ENCODE measurements around the gene BDH1.

Gene BDH1

DNA sequence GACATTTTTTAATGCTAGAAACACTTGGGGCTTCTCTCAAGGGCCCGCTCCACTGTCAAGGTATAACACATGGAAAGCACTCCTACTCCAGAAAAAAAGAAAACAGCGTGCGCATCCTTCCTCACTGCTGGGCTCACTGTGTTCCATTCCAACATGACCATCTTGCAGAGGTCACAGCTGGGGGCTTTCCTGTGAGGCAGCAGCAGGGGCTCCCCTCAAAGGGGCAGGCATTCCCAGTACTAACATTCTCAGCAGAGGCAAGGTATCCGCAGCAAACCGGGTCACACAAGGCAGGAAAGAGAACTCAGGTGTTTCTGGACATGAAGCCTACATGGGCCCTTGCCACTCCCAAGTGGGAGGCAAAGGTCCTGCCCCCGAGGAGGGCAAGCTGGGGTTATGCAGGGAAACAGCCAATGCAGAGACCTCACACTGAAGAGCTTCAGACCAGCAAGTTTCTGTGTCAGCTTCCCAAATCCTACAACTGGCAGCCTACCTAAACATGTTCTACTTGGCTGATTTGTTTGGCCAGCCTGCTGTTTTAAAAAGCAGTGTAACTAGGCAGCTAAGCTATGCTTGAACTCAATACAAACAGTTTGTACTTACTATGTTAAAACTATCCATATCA lies 6.4 kb downstream of the BDH1 start:
- H3K9me3 ChIP-seq, result no peaks in the 10 kb centered on the region
- TF ChIP-seq, protein P1, sequence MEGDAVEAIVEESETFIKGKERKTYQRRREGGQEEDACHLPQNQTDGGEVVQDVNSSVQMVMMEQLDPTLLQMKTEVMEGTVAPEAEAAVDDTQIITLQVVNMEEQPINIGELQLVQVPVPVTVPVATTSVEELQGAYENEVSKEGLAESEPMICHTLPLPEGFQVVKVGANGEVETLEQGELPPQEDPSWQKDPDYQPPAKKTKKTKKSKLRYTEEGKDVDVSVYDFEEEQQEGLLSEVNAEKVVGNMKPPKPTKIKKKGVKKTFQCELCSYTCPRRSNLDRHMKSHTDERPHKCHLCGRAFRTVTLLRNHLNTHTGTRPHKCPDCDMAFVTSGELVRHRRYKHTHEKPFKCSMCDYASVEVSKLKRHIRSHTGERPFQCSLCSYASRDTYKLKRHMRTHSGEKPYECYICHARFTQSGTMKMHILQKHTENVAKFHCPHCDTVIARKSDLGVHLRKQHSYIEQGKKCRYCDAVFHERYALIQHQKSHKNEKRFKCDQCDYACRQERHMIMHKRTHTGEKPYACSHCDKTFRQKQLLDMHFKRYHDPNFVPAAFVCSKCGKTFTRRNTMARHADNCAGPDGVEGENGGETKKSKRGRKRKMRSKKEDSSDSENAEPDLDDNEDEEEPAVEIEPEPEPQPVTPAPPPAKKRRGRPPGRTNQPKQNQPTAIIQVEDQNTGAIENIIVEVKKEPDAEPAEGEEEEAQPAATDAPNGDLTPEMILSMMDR (IDR thresholded peaks at IDR 0.05), result no peak
- peaks cover 0 to 13% (median 3%) of the 10 kb centered on the region in 4 donors for H3K4me1 ChIP-seq
- peaks cover 0 to 10% (median 0%) of the 10 kb centered on the region in 3 donors for H3K36me3 ChIP-seq
- no peak overlapping the region for H3K4me3 ChIP-seq
- H3K27me3 ChIP-seq, result no peaks in the 10 kb centered on the region
- DNase-seq, result no peak
- no peak overlapping the region for H3K27ac ChIP-seq
- intact Hi-C loops (cut with DNase I; ENCODE audit: low total_unique reads), result no loop called here

DNA sequence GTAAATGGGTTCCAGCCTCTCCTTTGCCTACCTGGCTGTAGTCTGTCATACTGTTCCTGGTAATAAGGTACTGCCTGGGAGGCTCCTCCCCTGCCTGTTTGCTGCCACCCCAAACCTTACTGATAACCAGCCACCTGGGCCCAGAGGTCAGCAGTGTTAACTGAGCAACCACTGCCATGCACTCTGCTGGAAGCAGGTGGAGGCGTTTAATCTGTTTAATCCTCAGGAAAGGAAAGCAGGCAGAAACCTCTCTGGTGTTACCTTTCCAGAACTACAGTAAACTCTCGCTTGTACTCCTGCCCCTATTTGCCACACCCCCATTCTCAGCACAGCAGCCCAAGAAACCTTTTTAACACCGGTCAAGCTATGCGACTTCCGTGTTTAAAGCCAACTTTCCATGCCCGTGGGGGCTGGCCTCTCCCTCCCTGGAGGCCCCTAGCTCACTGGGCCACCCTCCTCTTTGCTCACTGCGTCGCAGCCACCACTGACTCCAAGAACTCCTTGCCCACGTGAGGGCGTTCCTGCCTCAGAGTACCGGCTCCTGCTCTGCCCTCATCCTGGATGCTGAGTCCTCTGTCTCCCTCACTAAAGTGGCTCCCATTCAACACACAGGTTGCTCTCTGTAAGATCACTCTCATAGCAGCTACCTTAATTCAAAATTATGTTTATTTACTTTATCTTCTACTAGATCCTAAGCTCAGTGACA lies 8.3 kb downstream of the BDH1 start:
- H3K27ac ChIP-seq, result no peak overlapping the region
- no peak overlapping the region for H3K4me3 ChIP-seq
- H3K27me3 ChIP-seq, result no peaks in the 10 kb centered on the region
- H3K9me3 ChIP-seq, result no peaks in the 10 kb centered on the region
- H3K4me1 ChIP-seq, result peaks cover 0 to 8% (median 0%) of the 10 kb centered on the region in 4 donors
- peaks cover 0 to 19% (median 0%) of the 10 kb centered on the region in 3 donors for H3K36me3 ChIP-seq
- no peak for DNase-seq
- TF ChIP-seq, protein P1 (IDR thresholded peaks at IDR 0.05), result no peak
- intact Hi-C loops (cut with DNase I; ENCODE audit: low total_unique reads), result no loop called here

DNA sequence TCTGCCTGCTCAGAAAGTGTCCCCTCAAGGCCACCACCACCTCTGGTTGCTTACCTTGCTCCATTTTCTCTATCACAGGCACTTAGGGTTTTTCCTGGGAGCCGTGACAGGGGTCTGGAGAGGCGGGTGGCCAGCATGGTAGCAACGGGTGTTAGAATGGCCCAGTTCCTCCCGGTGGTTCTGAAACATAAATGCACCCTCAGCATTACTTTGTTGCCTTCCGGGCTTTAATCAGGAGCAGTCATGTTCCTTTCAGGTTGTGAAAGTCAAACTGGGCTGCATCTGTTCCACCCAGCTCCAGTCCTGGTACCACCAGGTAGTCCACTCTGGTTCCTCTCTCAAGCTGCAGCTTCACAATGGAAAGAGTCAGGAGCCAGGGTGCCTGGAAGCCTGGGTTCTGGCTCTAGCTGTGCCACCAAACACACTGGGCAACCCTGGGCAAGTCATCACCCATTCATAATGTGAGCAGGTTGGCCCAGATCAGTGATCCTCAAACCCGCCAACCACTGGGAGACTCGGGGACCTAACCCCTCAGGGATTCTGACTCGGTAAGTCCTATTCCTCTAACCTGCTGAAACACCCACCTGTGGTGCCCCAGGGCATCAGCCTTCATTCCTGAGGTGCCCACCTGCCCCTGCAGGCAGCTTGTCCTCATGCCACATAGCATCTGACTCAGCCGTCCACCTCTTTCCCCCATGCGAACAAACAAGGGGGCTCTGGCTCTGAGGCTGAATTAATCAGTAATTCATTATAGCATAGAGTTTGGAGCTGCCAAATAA lies 9.3 kb downstream of the BDH1 start:
- Histone ChIP-seq H3K27me3 (no peaks in the 10 kb centered on the region), H3K4me3 (no peak overlapping the region), H3K27ac (no peak overlapping the region), H3K9me3 (no peaks in the 10 kb centered on the region), H3K36me3 (peaks cover 0 to 19% (median 0%) of the 10 kb centered on the region in 3 donors), H3K4me1 (peaks cover 0 to 13% (median 0%) of the 10 kb centered on the region in 4 donors)
- no peak for DNase-seq
- intact Hi-C loops (cut with DNase I; ENCODE audit: low total_unique reads), result no loop called here
- TF ChIP-seq, protein P1 (IDR thresholded peaks at IDR 0.05), result no peak

DNA sequence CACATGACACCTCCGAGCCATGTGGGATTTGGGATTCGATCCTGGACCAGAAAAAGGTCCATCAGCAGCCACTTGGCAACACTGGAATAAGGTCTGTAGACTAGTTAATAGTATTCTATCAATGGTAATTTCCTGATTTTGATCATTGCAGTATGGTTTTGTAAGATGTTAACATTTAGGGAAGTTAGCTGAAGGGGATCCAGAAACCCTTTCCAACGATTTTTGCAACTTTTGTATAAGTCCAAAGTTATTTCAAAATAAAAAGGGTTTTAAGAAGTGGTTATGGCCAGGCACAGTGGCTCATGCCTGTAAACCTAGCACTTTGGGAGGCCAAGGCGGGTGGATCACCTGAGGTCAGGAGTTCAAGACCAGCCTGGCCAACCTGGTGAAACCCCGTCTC lies 10.2 kb downstream of the BDH1 start:
- Histone ChIP-seq H3K27ac (no peak overlapping the region), H3K4me3 (no peak overlapping the region), H3K36me3 (peaks cover 0 to 19% (median 0%) of the 10 kb centered on the region in 3 donors), H3K9me3 (no peaks in the 10 kb centered on the region), H3K4me1 (peaks cover 0 to 13% (median 0%) of the 10 kb centered on the region in 4 donors), H3K27me3 (no peaks in the 10 kb centered on the region)
- no peak for DNase-seq
- TF ChIP-seq, protein P1 (IDR thresholded peaks at IDR 0.05), result no peak
- intact Hi-C loops (cut with DNase I; ENCODE audit: low total_unique reads), result no loop called here

DNA sequence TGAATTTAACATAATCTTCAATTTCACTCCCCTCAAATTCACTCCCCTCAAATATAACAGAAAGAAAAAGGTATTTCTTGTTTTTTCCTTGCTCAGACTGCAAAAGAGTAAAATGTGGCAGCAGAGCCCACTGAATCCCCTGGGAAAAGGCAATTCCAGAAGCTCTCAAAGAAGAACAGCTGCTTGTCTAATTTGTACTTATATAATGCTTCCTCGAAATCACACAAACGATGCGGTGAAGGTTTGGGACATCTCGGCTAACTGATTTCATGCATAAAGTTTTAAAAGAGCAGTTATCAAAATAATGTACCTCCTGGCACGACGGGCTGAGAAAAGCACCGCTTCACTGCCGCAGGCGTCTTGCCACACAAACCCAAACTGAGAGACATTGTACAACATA lies 10.7 kb downstream of the BDH1 start:
- no peaks in the 10 kb centered on the region for H3K9me3 ChIP-seq
- intact Hi-C loops (cut with DNase I; ENCODE audit: low total_unique reads), result no loop called here
- TF ChIP-seq, protein P1 (IDR thresholded peaks at IDR 0.05), result no peak
- H3K27me3 ChIP-seq, result no peaks in the 10 kb centered on the region
- no peak overlapping the region for H3K4me3 ChIP-seq
- H3K4me1 ChIP-seq, result peaks cover 0 to 13% (median 0%) of the 10 kb centered on the region in 4 donors
- H3K36me3 ChIP-seq, result peaks cover 0 to 19% (median 0%) of the 10 kb centered on the region in 3 donors
- DNase-seq, result no peak
- no peak overlapping the region for H3K27ac ChIP-seq
